Uterus (tissue), 4 donors: ENCODE data around the gene MUS81. TPM values are rescaled to one million over a fixed set of nuclear protein-coding genes. Genes with fewer than 3 reads are reported as not detected.
A peak's percentile ranks its signal among the peaks of the same experiment; 100 is the strongest.

ENCODE experiments used
- DNase-seq, 2 donors: peaks; one replicate each; pipeline ENCODE4 v3.0.0-alpha.2; 2019 to 2020
- H3K27ac ChIP-seq, 2 donors: fragments of 200-600 bp; sonication (generic); 1 replicate in 1 of 2; 2 replicates in 1 of 2; pipeline ENCODE4 v1.5.1; 2016 to 2018
- H3K27me3 ChIP-seq, 2 donors: fragments of 200-600 bp; sonication (generic); one replicate each; pipeline ENCODE4 v1.5.1; 2018 to 2019; ENCODE audit warnings: control low read depth in 1 of 2
- H3K36me3 ChIP-seq, 2 donors: fragments of 200-600 bp; sonication (generic); one replicate each; pipeline ENCODE4 v1.5.1; 2019; ENCODE audit warnings: control low read depth in 1 of 2
- H3K4me1 ChIP-seq, 2 donors: fragments of 200-600 bp; sonication (generic); one replicate each; pipeline ENCODE4 v1.5.1; 2018 to 2019; ENCODE audit warnings: control low read depth in 1 of 2
- H3K4me3 ChIP-seq, 2 donors: fragments of 200-600 bp; sonication (generic); 1 replicate in 1 of 2; 2 replicates in 1 of 2; pipeline ENCODE4 v1.5.1; 2018 to 2019; ENCODE audit warnings: mild to moderate bottlenecking in 1 of 2
- H3K9me3 ChIP-seq, 2 donors: fragments of 200-600 bp; sonication (generic); one replicate each; pipeline ENCODE4 v1.5.1; 2019; ENCODE audit warnings: control low read depth in 1 of 2
- POLR2A ChIP-seq, 2 donors: fragments of 450-650 bp; IDR thresholded peaks; one replicate each; pipeline ENCODE4 v1.6.1; 2016; ENCODE audit warnings: antibody characterized with exemption in 2 of 2, mild to moderate bottlenecking in 1 of 2, moderate library complexity in 1 of 2
- intact Hi-C: fragments of 100-400 bp; cut with DNase I; formaldehyde crosslinking; loops from one replicate; pipeline ENCODE4 v1.15.1; 2023; ENCODE audit warnings: low total_unique reads
- total RNA-seq, 4 donors: library from RNA; depleted of rRNA in 3 of 4; stranded (reverse); fragments of >200 nt in 3 of 4; gene quantifications; one replicate each; pipeline versions ENCODE4 v1.1.0 to v1.2.4, GENCODE V29; 2014 to 2023
- TF ChIP-seq, protein P1 (sequence below), 4 experiments: fragments of 200-600 bp in 2 of 4; fragments of 450-650 bp in 2 of 4; sonication (generic) in 2 of 4; IDR thresholded peaks; one replicate each; pipeline ENCODE4 v1.5.1; 2016 to 2019; ENCODE audit warnings: antibody characterized with exemption in 4 of 4, mild to moderate bottlenecking in 2 of 4, moderate library complexity in 1 of 4
- donor health status: DM: yes; HTN: yes; CAD: no.

Gene MUS81, protein sequence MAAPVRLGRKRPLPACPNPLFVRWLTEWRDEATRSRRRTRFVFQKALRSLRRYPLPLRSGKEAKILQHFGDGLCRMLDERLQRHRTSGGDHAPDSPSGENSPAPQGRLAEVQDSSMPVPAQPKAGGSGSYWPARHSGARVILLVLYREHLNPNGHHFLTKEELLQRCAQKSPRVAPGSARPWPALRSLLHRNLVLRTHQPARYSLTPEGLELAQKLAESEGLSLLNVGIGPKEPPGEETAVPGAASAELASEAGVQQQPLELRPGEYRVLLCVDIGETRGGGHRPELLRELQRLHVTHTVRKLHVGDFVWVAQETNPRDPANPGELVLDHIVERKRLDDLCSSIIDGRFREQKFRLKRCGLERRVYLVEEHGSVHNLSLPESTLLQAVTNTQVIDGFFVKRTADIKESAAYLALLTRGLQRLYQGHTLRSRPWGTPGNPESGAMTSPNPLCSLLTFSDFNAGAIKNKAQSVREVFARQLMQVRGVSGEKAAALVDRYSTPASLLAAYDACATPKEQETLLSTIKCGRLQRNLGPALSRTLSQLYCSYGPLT
- total RNA-seq = 100 to 1,000 TPM in 1 of 4 donors, 10 to 100 TPM in 3; 28.8 to 108 (median 75.0) TPM

DNA sequence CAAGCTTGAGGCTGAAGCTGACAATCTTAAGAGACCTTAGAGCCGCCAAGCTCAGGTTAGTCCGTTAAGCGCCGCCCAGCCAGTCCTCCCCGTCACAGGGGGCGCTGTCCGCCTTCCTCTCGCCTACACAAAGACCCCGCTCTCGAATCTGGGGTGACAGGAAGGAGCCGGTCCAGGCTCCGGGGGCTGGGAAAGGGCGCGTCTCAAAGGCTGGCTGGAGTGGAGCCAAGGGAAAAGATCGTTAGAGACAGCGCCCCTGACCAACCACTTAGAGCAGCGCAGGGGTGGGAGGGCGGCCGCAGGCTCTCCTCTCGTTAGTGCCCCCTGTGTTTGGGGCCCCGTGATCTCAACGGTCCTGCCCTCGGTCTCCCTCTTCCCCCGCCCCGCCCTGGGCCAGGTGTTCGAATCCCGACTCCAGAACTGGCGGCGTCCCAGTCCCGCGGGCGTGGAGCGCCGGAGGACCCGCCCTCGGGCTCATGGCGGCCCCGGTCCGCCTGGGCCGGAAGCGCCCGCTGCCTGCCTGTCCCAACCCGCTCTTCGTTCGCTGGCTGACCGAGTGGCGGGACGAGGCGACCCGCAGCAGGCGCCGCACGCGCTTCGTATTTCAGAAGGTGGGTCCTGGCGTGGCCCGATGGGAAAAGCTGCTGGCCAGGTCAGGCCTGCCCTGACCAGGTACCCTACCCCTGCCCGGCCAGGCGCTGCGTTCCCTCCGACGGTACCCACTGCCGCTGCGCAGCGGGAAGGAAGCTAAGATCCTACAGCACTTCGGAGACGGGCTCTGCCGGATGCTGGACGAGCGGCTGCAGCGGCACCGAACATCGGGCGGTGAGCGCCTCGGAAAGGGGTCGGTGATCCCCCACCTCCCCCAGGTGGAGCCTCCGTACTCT is at the start of gene MUS81:
TSS of gene MUS81 (plus strand) at position 156 of the 887 bp plus-strand sequence. CDS start at position 477, 321 bp downstream.
- intact Hi-C loops = no loop called here
- Histone ChIP-seq H3K36me3 (no peaks in the 10 kb centered on the region), H3K4me3 (peak within 1 kb of the TSS; percentile 92 to 99), H3K27ac (peak within 1 kb of the TSS; percentile 98 to 99), H3K9me3 (no peaks in the 10 kb centered on the region), H3K4me1 (peaks cover 7 to 13% of the 10 kb centered on the region in 2 donors), H3K27me3 (no peaks in the 10 kb centered on the region)
- peak; percentile 99 for DNase-seq
- TF ChIP-seq POLR2A (IDR thresholded peaks at IDR 0.05) = peak; percentile 70 to 75
- TF ChIP-seq, protein P1, sequence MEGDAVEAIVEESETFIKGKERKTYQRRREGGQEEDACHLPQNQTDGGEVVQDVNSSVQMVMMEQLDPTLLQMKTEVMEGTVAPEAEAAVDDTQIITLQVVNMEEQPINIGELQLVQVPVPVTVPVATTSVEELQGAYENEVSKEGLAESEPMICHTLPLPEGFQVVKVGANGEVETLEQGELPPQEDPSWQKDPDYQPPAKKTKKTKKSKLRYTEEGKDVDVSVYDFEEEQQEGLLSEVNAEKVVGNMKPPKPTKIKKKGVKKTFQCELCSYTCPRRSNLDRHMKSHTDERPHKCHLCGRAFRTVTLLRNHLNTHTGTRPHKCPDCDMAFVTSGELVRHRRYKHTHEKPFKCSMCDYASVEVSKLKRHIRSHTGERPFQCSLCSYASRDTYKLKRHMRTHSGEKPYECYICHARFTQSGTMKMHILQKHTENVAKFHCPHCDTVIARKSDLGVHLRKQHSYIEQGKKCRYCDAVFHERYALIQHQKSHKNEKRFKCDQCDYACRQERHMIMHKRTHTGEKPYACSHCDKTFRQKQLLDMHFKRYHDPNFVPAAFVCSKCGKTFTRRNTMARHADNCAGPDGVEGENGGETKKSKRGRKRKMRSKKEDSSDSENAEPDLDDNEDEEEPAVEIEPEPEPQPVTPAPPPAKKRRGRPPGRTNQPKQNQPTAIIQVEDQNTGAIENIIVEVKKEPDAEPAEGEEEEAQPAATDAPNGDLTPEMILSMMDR (IDR thresholded peaks at IDR 0.05) = peak; percentile 87 to 95 (median 92)

DNA sequence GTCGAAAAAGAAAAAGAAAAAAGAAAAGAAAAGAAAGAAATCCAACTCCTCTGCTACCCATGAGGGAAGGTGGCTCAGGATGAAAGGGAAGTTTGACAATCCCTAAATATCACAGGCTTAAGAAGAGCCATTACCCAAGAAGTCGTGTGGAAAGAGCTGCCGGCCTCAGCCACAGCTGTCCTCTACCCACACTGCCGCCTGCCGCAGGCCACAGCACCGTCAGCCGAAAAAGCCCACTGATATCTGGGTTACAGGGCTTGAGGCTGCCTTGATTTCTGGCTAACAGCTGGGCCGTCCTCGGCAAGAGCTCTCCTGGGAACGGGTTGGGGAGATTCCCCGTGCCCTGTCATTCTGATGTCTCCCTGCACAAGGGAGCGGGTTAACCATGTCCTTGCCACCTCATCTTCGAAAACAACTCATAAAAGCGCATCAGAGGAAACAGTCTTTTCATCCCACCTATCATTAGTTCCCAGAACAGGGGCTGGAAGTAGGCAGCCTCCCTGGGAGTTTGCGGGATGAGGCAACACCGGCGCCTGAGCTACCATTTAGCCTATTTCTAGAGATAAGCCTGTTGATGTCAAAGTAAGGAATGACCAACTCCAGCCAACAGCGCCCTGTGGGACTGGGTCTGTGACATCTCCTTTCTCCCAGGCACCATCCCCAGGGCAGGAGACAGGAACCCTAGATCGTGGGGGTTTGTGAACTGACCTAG is 48.3 kb upstream of the MUS81 start:
- Histone ChIP-seq H3K36me3 (no peaks in the 10 kb centered on the region), H3K4me3 (no peak overlapping the region), H3K27ac (no peak overlapping the region), H3K9me3 (no peaks in the 10 kb centered on the region), H3K27me3 (no peaks in the 10 kb centered on the region), H3K4me1 (no peaks in the 10 kb centered on the region)
- DNase-seq = no peak
- intact Hi-C loops = loop anchor here (10.0 kb wide), 1 partner anchor 177 kb away; the partner anchor contains the start of gene SIPA1
- TF ChIP-seq POLR2A (IDR thresholded peaks at IDR 0.05) = no peak
- TF ChIP-seq, protein P1 (IDR thresholded peaks at IDR 0.05) = no peak

DNA sequence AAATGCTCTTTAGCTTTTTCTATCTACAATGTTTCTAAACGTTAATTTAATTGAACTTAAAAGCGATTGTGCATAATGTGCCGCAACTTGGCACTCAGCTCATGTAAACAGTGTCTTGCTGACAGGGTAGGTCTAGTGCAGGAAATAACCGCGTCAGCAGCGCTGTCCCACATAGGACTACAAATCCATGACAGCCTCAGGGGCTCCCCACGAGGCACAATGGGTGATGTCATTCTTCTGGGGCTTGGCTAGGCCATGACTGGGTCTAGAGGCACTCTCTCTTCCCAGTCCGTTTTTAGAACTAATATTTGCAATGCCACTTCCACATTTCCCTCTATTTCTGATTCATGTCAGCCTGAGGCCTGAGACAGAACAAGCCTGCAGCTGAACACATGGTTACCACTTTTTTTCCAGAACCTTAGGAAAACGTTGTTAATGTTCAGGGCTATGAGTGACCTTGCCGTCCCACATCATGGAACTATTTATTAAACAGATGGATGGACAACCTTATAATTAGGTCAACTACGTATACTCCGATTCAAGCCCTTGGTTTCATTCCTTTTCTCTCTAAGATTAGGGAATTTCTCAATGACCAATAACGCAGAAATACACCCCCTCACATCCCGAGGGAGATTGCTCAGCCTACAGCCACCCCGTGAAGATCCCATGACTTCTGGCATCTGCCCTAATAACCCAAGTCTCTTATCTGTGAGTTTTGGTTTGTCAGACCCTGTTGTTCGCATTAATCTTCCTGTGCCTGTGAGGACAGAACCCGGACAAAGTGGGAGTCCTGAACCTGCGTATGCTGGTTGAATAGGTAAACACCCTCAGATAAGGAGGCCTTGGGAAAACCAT is 45.9 kb upstream of the MUS81 start:
- Histone ChIP-seq H3K27me3 (no peaks in the 10 kb centered on the region), H3K4me1 (no peaks in the 10 kb centered on the region), H3K27ac (no peak overlapping the region), H3K4me3 (no peak overlapping the region), H3K9me3 (no peaks in the 10 kb centered on the region), H3K36me3 (no peaks in the 10 kb centered on the region)
- no peak for DNase-seq
- intact Hi-C loops = loop anchor here (10.0 kb wide), 1 partner anchor 180 kb away; the partner anchor contains the start of gene SIPA1
- TF ChIP-seq, protein P1 (IDR thresholded peaks at IDR 0.05) = no peak
- TF ChIP-seq POLR2A (IDR thresholded peaks at IDR 0.05) = no peak

DNA sequence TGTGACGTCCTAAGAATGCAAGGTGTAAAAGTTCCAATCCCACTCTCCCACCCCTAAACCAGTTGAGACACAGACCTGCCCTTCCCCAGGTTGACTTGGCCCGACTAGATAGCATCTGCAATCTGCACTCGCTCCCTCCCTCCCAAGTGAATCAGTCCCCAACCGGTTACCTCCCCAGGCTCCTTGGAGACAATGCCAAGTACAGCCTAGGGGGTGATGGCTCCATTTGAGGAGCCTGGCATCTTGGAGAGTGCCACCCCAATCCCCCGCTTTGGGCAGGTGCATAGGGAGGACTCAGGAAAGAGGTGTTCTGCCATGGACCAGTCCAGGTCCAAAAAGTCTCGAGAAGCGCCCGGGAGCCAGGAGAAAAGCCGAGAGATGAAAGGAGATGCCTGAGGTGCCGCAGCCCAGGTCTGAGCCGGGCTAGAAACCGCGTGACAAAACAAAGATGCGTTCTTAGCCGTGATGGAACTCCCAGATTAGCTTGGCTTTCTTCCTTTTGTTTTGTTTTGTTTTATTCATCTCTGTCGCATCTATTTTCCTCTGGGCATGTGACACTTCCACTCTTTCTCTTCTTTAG is 45.2 kb upstream of the MUS81 start:
- no peak overlapping the region for H3K27ac ChIP-seq
- H3K4me3 ChIP-seq = no peak overlapping the region
- no peak for DNase-seq
- H3K4me1 ChIP-seq = no peaks in the 10 kb centered on the region
- intact Hi-C loops = loop anchor here (5.0 to 10.0 kb wide), 2 partner anchors 103 to 180 kb away; partner anchors contain the start of genes KAT5 and SIPA1
- no peaks in the 10 kb centered on the region for H3K27me3 ChIP-seq
- H3K9me3 ChIP-seq = no peaks in the 10 kb centered on the region
- no peaks in the 10 kb centered on the region for H3K36me3 ChIP-seq
- TF ChIP-seq POLR2A (IDR thresholded peaks at IDR 0.05) = no peak
- TF ChIP-seq, protein P1 (IDR thresholded peaks at IDR 0.05) = no peak
